Esophagus squamous epithelium (tissue), 5 donors: Measurements from ENCODE around the gene CFAP97D2. TPM values are rescaled to one million over a fixed set of nuclear protein-coding genes. Genes with fewer than 3 reads are reported as not detected.
"Not testable (repeated sequence)": the region's sequence is repeated elsewhere in the genome, so short reads cannot be mapped to it uniquely, and the experiment has no call there.

ENCODE experiments used
- DNase-seq: peaks from one replicate; lab custom pipeline; 2025; lab: John Stamatoyannopoulos, UW
- H3K27ac ChIP-seq, 4 donors: fragments of 200-600 bp; sonication (generic); one replicate each; pipeline ENCODE4 v1.5.1; 2016 to 2019; ENCODE audit warnings: mild to moderate bottlenecking in 1 of 4
- H3K27me3 ChIP-seq, 4 donors: fragments of 200-600 bp; sonication (generic); 1 replicate in 3 of 4; 2 replicates in 1 of 4; pipeline versions ENCODE4 v1.5.1 to v1.6.0; 2017 to 2021; ENCODE audit warnings: antibody characterized with exemption in 1 of 4
- H3K36me3 ChIP-seq, 3 donors: fragments of 200-600 bp; sonication (generic); one replicate each; pipeline ENCODE4 v1.5.1; 2016 to 2019
- H3K4me1 ChIP-seq, 3 donors: fragments of 200-600 bp; sonication (generic); one replicate each; pipeline ENCODE4 v1.5.1; 2017 to 2019
- H3K4me3 ChIP-seq, 4 donors: fragments of 200-600 bp; sonication (generic); 1 replicate in 3 of 4; 2 replicates in 1 of 4; pipeline ENCODE4 v1.5.1; 2016 to 2019; ENCODE audit warnings: mild to moderate bottlenecking in 2 of 4, moderate library complexity in 1 of 4
- H3K9me3 ChIP-seq, 3 donors: fragments of 200-600 bp; sonication (generic); one replicate each; pipeline ENCODE4 v1.5.1; 2016 to 2019
- CTCF ChIP-seq, 6 experiments: fragments of 450-650 bp in 4 of 6; fragments of 200-600 bp in 2 of 6; sonication (generic) in 2 of 6; IDR thresholded peaks; one replicate each; pipeline ENCODE4 v1.5.1; 2016 to 2019; ENCODE audit warnings: antibody characterized with exemption in 6 of 6, mild to moderate bottlenecking in 4 of 6, moderate library complexity in 4 of 6
- POLR2A ChIP-seq, 4 donors: fragments of 450-650 bp; IDR thresholded peaks; one replicate each; pipeline ENCODE4 v1.6.1; 2017; ENCODE audit warnings: antibody characterized with exemption in 4 of 4, mild to moderate bottlenecking in 4 of 4, moderate library complexity in 3 of 4
- WGBS, 2 donors: methylation state at CpG; one replicate each; pipeline ENCODE4 v1.1.5; 2018; 5-methylcytosine and 5-hydroxymethylcytosine counted together
- intact Hi-C: fragments of 100-400 bp; cut with DNase I; formaldehyde crosslinking; loops from one replicate; pipeline ENCODE4 v1.15.0; 2022
- total RNA-seq, 4 donors: library from RNA; depleted of rRNA; stranded (reverse); fragments of >200 nt; gene quantifications; one replicate each; pipeline ENCODE4 v1.1.0, GENCODE V29; 2016
- donor health status: DM: yes; HTN: yes; CAD: no.

CFAP97D2 gene
- total RNA-seq, 4 donors from 2014 or later: not detected

- intact Hi-C loops: loop anchor here (5.0 kb wide), 1 partner anchor 48 kb away; no protein-coding TSS in a partner anchor
Observed at GRCh38 chr13:114154476-114154875, 24.6 kb upstream of the CFAP97D2 start.

GRCh38 chr13:114155320-114155719 lies 23.7 kb upstream of the CFAP97D2 start:
- intact Hi-C loops: no loop called here
- H3K27me3 ChIP-seq: peaks cover 0 to 10% (median 0%) of the 10 kb centered on the region in 4 donors
- WGBS, 2 donors: no CpG with 5 or more reads among the region's 3 CpGs
- no peak overlapping the region for H3K4me3 ChIP-seq
- no peak overlapping the region for H3K27ac ChIP-seq
- H3K9me3 ChIP-seq: no peaks in the 10 kb centered on the region
- DNase-seq: no peak
- no peaks in the 10 kb centered on the region for H3K36me3 ChIP-seq
- no peak for TF ChIP-seq CTCF (IDR thresholded peaks at IDR 0.05)
- no peak for TF ChIP-seq POLR2A (IDR thresholded peaks at IDR 0.05)
- H3K4me1 ChIP-seq: peaks cover 0 to 12% (median 3%) of the 10 kb centered on the region in 3 donors

More at GRCh38 chr13:114154476-114154875, 24.6 kb upstream of the CFAP97D2 start:
- peaks cover 0 to 12% (median 3%) of the 10 kb centered on the region in 3 donors for H3K4me1 ChIP-seq
- H3K27me3 ChIP-seq: peaks cover 0 to 9% (median 0%) of the 10 kb centered on the region in 4 donors
- TF ChIP-seq POLR2A (IDR thresholded peaks at IDR 0.05): no peak
- no peak for TF ChIP-seq CTCF (IDR thresholded peaks at IDR 0.05)
- DNase-seq: no peak
- H3K36me3 ChIP-seq: no peaks in the 10 kb centered on the region
- H3K9me3 ChIP-seq: no peaks in the 10 kb centered on the region
- no peak overlapping the region for H3K27ac ChIP-seq
- H3K4me3 ChIP-seq: no peak overlapping the region
- WGBS, 2 donors: 80 to 89% methylated on average over 4 to 6 of the region's 9 CpGs

GRCh38 chr13:114155926-114156883 lies 22.9 kb upstream of the CFAP97D2 start:
- no peak for DNase-seq
- Histone ChIP-seq H3K27me3 (peaks cover 0 to 17% (median 0%) of the 10 kb centered on the region in 4 donors), H3K4me1 (peaks cover 0 to 9% (median 3%) of the 10 kb centered on the region in 3 donors), H3K4me3 (no peak overlapping the region), H3K27ac (no peak overlapping the region), H3K9me3 (no peaks in the 10 kb centered on the region), H3K36me3 (no peaks in the 10 kb centered on the region)
- WGBS, 2 donors: 33 to 34% methylated on average over 8 to 10 of the region's 19 CpGs
- intact Hi-C loops: no loop called here
- TF ChIP-seq CTCF (IDR thresholded peaks at IDR 0.05): no peak

GRCh38 chr13:114157869-114158495 lies 21.1 kb upstream of the CFAP97D2 start:
- no peak for TF ChIP-seq CTCF (IDR thresholded peaks at IDR 0.05)
- no peak for TF ChIP-seq POLR2A (IDR thresholded peaks at IDR 0.05)
- Histone ChIP-seq H3K36me3 (no peaks in the 10 kb centered on the region), H3K9me3 (no peaks in the 10 kb centered on the region), H3K27ac (no peak overlapping the region), H3K27me3 (peaks cover 0 to 34% (median 0%) of the 10 kb centered on the region in 4 donors), H3K4me1 (peaks cover 7 to 18% (median 13%) of the 10 kb centered on the region in 3 donors), H3K4me3 (no peak overlapping the region)
- WGBS, 2 donors: 46 to 64% methylated on average over 10 to 11 of the region's 11 CpGs
- no peak for DNase-seq
- intact Hi-C loops: no loop called here

- DNase-seq, H3K9me3 ChIP-seq, H3K4me3 ChIP-seq, H3K36me3 ChIP-seq, intact Hi-C loops, H3K27ac ChIP-seq: not testable (repeated sequence)
- H3K27me3 ChIP-seq: peaks cover 0 to 43% (median 0%) of the 10 kb centered on the region in 4 donors
- WGBS, 2 donors: 81 to 85% methylated on average over 12 to 13 of the region's 13 CpGs
- H3K4me1 ChIP-seq: peaks cover 7 to 18% (median 13%) of the 10 kb centered on the region in 3 donors
Observed at GRCh38 chr13:114158869-114159666, 20.0 kb upstream of the CFAP97D2 start.
